Hematopoietic multipotent progenitor cell treated with erythropoietin and hydrocortisone succinate and interleukin-3 and kit ligand, for 4 days (in vitro differentiated cells): ENCODE measurements around the gene SLC35G4.
A peak's percentile ranks its signal among the peaks of the same experiment; 100 is the strongest.
"Not testable (repeated sequence)": the region's sequence is repeated elsewhere in the genome, so short reads cannot be mapped to it uniquely, and the experiment has no call there.

Experiments
- DNase-seq: peaks from one replicate; pipeline ENCODE4 v3.0.0-alpha.2; 2015

SLC35G4 gene

GRCh38 chr18:11614042-11614441 lies 4.6 kb downstream of the SLC35G4 start:
- DNase-seq, result not testable (repeated sequence)

GRCh38 chr18:11614981-11615380 lies 5.6 kb downstream of the SLC35G4 start:
- not testable (repeated sequence) for DNase-seq

- not testable (repeated sequence) for DNase-seq
Measured at GRCh38 chr18:11647310-11647709, 37.9 kb downstream of the SLC35G4 start.

- not testable (repeated sequence) for DNase-seq
Measured at GRCh38 chr18:11647804-11648203, 38.4 kb downstream of the SLC35G4 start.

GRCh38 chr18:11649839-11650238 lies 40.4 kb downstream of the SLC35G4 start:
- DNase-seq, result no peak

GRCh38 chr18:11651899-11652298 lies 42.5 kb downstream of the SLC35G4 start:
- no peak for DNase-seq

- DNase-seq, result no peak
Measured at GRCh38 chr18:11653521-11653920, 44.1 kb downstream of the SLC35G4 start.

GRCh38 chr18:11654736-11655605 lies 45.6 kb downstream of the SLC35G4 start:
- DNase-seq, result peak; percentile 67

- no peak for DNase-seq
Measured at GRCh38 chr18:11655606-11655932, 46.2 kb downstream of the SLC35G4 start.

GRCh38 chr18:11657152-11657551 lies 47.8 kb downstream of the SLC35G4 start:
- no peak for DNase-seq

GRCh38 chr18:11657554-11657953 lies 48.2 kb downstream of the SLC35G4 start:
- DNase-seq, result no peak

- DNase-seq, result no peak
Measured at GRCh38 chr18:11658019-11658418, 48.6 kb downstream of the SLC35G4 start.

- DNase-seq, result no peak
Measured at GRCh38 chr18:11658989-11659388, 49.6 kb downstream of the SLC35G4 start.
